GM12872 (cell line): Measurements from ENCODE around the gene TYMS.

ENCODE experiments used
- CTCF ChIP-seq: IDR thresholded peaks from 3 replicates; pipeline ENCODE4 v1.5.1; 2011; ENCODE audit warnings: low read depth, mild to moderate bottlenecking, low read length, moderate library complexity; ENCODE audit not compliant: insufficient read depth

Gene TYMS

GRCh38 chr18:658947-659533 lies 1.6 kb downstream of the TYMS start:
- TF ChIP-seq CTCF: no peak

GRCh38 chr18:659597-659996 lies 2.1 kb downstream of the TYMS start:
- no peak for TF ChIP-seq CTCF

- no peak for TF ChIP-seq CTCF
These were observed 4.7 kb downstream of the TYMS start for GRCh38 chr18:662197-662596.

- TF ChIP-seq CTCF: peak; percentile 36; the same call in 1 of the 3 replicates
These were observed 8.7 kb downstream of the TYMS start for GRCh38 chr18:666177-666576.

GRCh38 chr18:666628-667027 lies 9.2 kb downstream of the TYMS start:
- TF ChIP-seq CTCF: no peak

- no peak for TF ChIP-seq CTCF
These were observed 10.8 kb downstream of the TYMS start for GRCh38 chr18:668260-668659.

GRCh38 chr18:669077-669476 lies 11.6 kb downstream of the TYMS start:
- no peak for TF ChIP-seq CTCF

- TF ChIP-seq CTCF: no peak
These were observed 13.1 kb downstream of the TYMS start for GRCh38 chr18:670522-670921.
